CD4-positive, alpha-beta T cell (primary cell): ENCODE data around the gene BMAL2. TPM values are rescaled to one million over a fixed set of nuclear protein-coding genes. Genes with fewer than 3 reads are reported as not detected.

ENCODE experiments used
- ATAC-seq: fragments of 200-7000 bp; cut with Tn5 transposase; one replicate; pipeline ENCODE4 v1.10.0; 2022; ENCODE audit warnings: mild to moderate bottlenecking; ENCODE audit not compliant: poor library complexity
- CTCF ChIA-PET: fragments of 350-600 bp; sonication (Branson Sonifier 250); formaldehyde crosslinking; loops from one replicate; lab custom pipeline; 2021; ENCODE audit warnings: antibody characterized with exemption, inconsistent platforms; lab: Charles Lee
- POLR2A ChIA-PET: fragments of 350-600 bp; sonication (Branson Sonifier 250); formaldehyde crosslinking; loops from one replicate; lab custom pipeline; 2021; ENCODE audit warnings: antibody characterized with exemption, inconsistent platforms; lab: Charles Lee
- DNase-seq, 14 experiments: peaks; one replicate each; pipeline ENCODE4 v3.0.0-alpha.2; 2013 to 2020; ENCODE audit warnings: mixed read lengths in 2 of 14
- H3K27ac ChIP-seq, 2 donors: one replicate each; pipeline versions ENCODE4 v1.5.1 to v1.7.0; 2013; ENCODE audit warnings: low read length in 2 of 2, low read depth in 1 of 2, mild to moderate bottlenecking in 1 of 2
- H3K27me3 ChIP-seq, 2 experiments: 1 replicate in 1 of 2; 2 replicates in 1 of 2; pipeline versions ENCODE4 v1.6.1 to v1.7.0; 2013; ENCODE audit warnings: low read length in 2 of 2, control low read depth in 1 of 2, mild to moderate bottlenecking in 1 of 2, moderate library complexity in 1 of 2; ENCODE audit not compliant: insufficient read depth in 2 of 2, control insufficient read depth in 1 of 2
- H3K36me3 ChIP-seq: one replicate; pipeline ENCODE4 v1.6.1; 2013; ENCODE audit warnings: low read length, control low read depth; ENCODE audit not compliant: insufficient read depth
- H3K4me1 ChIP-seq: one replicate; pipeline ENCODE4 v1.6.1; 2013; ENCODE audit warnings: low read length, control low read depth; ENCODE audit not compliant: insufficient read depth
- H3K4me3 ChIP-seq: one replicate; pipeline ENCODE4 v1.5.1; 2013; ENCODE audit warnings: mild to moderate bottlenecking, low read length, moderate library complexity
- H3K9me3 ChIP-seq, 2 experiments: 1 replicate in 1 of 2; 2 replicates in 1 of 2; pipeline versions ENCODE4 v1.6.1 to v1.7.0; 2013; ENCODE audit warnings: low read length in 2 of 2, mild to moderate bottlenecking in 2 of 2, control low read depth in 1 of 2, moderate library complexity in 1 of 2; ENCODE audit not compliant: control insufficient read depth in 1 of 2, insufficient read depth in 1 of 2
- H3K27ac Mint-ChIP-seq: one replicate; pipeline ENCODE4 v1.8.0; 2020; ENCODE audit warnings: mixed read lengths
- H3K27me3 Mint-ChIP-seq: one replicate; pipeline ENCODE4 v1.8.0; 2021; ENCODE audit warnings: mixed read lengths
- H3K36me3 Mint-ChIP-seq: one replicate; pipeline ENCODE4 v1.8.0; 2021; ENCODE audit warnings: low read depth, mixed read lengths
- H3K4me1 Mint-ChIP-seq: one replicate; pipeline ENCODE4 v1.8.0; 2021; ENCODE audit warnings: low read depth, mixed read lengths
- H3K4me3 Mint-ChIP-seq: one replicate; pipeline ENCODE4 v1.8.0; 2020; ENCODE audit warnings: mild to moderate bottlenecking, mixed read lengths
- H3K9me3 Mint-ChIP-seq: one replicate; pipeline ENCODE4 v1.8.0; 2020; ENCODE audit warnings: mixed read lengths
- intact Hi-C, 2 experiments: fragments of 100-400 bp; cut with DNase I in 1 of 2; cut with micrococcal nuclease in 1 of 2; formaldehyde crosslinking; loops; one replicate each; pipeline versions ENCODE4 v1.15.1 to v1.9.0; 2023 to 2025; cut with DNase I, micrococcal nuclease
- total RNA-seq, 174 experiments: library from RNA in 2 of 174; stranded (reverse) in 2 of 174; gene quantifications; one replicate each; pipeline ENCODE4 v1.2.3 and lab custom pipeline; 2021 to 2026
- TF ChIP-seq, protein P1 (sequence below): fragments of 200-600 bp; IDR thresholded peaks from one replicate; pipeline ENCODE4 v1.8.0; 2022; ENCODE audit warnings: antibody characterized with exemption, mild to moderate bottlenecking

BMAL2 gene
- total RNA-seq, 2 experiments from 2014 or later, result 0.16 to 0.17 TPM

DNA sequence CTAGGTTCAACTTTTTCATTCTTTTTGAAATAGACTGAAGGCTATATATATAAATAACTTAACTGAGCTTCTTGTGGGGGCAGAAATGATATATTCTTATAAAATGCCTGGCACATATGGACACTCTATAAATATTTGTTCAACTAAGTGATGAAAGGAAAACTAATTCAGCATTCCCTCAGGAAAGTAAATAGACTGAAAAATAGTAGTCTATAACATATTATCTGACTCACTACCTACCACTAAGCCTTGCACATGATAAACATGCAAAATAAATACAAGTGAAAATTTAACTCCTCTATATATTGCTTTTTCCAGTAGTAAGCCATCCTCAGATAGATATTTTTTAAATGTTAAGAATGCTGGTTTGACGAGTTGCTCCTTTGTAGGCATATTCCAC, 15.7 kb upstream of the BMAL2 start:
- Histone ChIP-seq H3K27ac (no peak overlapping the region), H3K36me3 (peaks cover 42% of the 10 kb centered on the region), H3K9me3 (no peaks in the 10 kb centered on the region), H3K4me1 (no peaks in the 10 kb centered on the region), H3K4me3 (no peak overlapping the region), H3K27me3 (no peaks in the 10 kb centered on the region)
- DNase-seq, result no peak
- H3K27ac Mint-ChIP-seq, result no peak overlapping the region
- H3K4me3 Mint-ChIP-seq, result no peak overlapping the region
- no peaks in the 10 kb centered on the region for H3K9me3 Mint-ChIP-seq
- peaks cover 85% of the 10 kb centered on the region for H3K36me3 Mint-ChIP-seq
- intact Hi-C loops, result no loop called here
- no peaks in the 10 kb centered on the region for H3K27me3 Mint-ChIP-seq
- POLR2A ChIA-PET, result interaction anchor here (1.0 kb wide), 1 partner anchor 11 kb away, joined by 3 read pairs; no protein-coding TSS in a partner anchor
- TF ChIP-seq, protein P1, sequence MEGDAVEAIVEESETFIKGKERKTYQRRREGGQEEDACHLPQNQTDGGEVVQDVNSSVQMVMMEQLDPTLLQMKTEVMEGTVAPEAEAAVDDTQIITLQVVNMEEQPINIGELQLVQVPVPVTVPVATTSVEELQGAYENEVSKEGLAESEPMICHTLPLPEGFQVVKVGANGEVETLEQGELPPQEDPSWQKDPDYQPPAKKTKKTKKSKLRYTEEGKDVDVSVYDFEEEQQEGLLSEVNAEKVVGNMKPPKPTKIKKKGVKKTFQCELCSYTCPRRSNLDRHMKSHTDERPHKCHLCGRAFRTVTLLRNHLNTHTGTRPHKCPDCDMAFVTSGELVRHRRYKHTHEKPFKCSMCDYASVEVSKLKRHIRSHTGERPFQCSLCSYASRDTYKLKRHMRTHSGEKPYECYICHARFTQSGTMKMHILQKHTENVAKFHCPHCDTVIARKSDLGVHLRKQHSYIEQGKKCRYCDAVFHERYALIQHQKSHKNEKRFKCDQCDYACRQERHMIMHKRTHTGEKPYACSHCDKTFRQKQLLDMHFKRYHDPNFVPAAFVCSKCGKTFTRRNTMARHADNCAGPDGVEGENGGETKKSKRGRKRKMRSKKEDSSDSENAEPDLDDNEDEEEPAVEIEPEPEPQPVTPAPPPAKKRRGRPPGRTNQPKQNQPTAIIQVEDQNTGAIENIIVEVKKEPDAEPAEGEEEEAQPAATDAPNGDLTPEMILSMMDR, result no peak
- ATAC-seq, result no peak
- CTCF ChIA-PET, result no interaction called here
- no peaks in the 10 kb centered on the region for H3K4me1 Mint-ChIP-seq

DNA sequence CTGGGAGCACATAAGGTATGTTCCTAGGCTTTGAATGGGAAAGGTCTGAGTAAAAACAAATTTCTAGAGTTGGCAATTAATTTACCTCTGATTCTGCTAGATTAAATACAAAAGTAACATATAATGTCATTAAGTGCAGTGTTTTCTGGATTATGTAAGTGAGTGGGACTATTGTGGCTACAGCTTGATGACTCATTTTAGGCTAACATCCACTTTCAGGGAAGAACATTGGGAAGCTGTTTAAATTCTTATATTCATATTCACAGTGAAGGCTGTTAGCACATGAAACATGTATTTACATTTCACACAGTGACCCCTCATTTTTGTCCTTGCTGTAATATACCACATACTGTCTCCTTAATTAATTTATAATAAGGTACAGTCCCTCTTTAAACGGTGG, 13.2 kb upstream of the BMAL2 start:
- Histone ChIP-seq H3K9me3 (no peaks in the 10 kb centered on the region), H3K4me1 (no peaks in the 10 kb centered on the region), H3K27ac (no peak overlapping the region), H3K27me3 (no peaks in the 10 kb centered on the region), H3K4me3 (no peak overlapping the region), H3K36me3 (peaks cover 51% of the 10 kb centered on the region)
- ChIA-PET CTCF (interaction anchor here (1.2 kb wide), 1 partner anchor 13 kb away, joined by 5 read pairs; no protein-coding TSS in a partner anchor), POLR2A (no interaction called here)
- peaks cover 79% of the 10 kb centered on the region for H3K36me3 Mint-ChIP-seq
- no peak overlapping the region for H3K4me3 Mint-ChIP-seq
- ATAC-seq (no peak), DNase-seq (no peak)
- H3K27me3 Mint-ChIP-seq, result no peaks in the 10 kb centered on the region
- TF ChIP-seq, protein P1, result no peak
- intact Hi-C loops, result no loop called here
- H3K4me1 Mint-ChIP-seq, result no peaks in the 10 kb centered on the region
- H3K27ac Mint-ChIP-seq, result no peak overlapping the region
- H3K9me3 Mint-ChIP-seq, result no peaks in the 10 kb centered on the region

DNA sequence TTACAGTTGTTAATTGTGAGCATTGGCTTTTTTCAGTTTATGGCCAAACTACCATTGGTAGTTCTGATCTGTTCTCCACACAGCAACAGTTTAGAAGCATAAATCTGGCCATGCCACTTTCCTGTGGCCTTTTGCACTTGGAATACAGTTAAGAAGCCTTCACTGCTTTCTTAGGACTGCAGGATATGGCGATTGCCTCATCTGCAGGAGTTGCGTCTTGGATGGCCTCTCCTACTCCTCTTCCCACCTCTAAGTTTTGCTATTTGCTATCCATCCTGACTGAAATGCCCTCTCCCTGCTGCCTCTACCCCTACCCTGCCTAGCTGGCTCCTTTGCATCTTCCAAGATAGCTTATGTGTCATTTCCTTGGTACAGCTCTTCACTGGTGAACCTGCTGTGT, 12.8 kb upstream of the BMAL2 start:
- ChIA-PET POLR2A (no interaction called here), CTCF (interaction anchor here (1.2 kb wide), 1 partner anchor 13 kb away, joined by 5 read pairs; no protein-coding TSS in a partner anchor)
- Mint-ChIP-seq H3K27me3 (no peaks in the 10 kb centered on the region), H3K27ac (no peak overlapping the region), H3K36me3 (peaks cover 75% of the 10 kb centered on the region), H3K4me3 (no peak overlapping the region), H3K9me3 (no peaks in the 10 kb centered on the region), H3K4me1 (no peaks in the 10 kb centered on the region)
- ATAC-seq, result no peak
- intact Hi-C loops, result no loop called here
- TF ChIP-seq, protein P1, result no peak
- no peaks in the 10 kb centered on the region for H3K9me3 ChIP-seq
- H3K4me1 ChIP-seq, result no peaks in the 10 kb centered on the region
- no peaks in the 10 kb centered on the region for H3K27me3 ChIP-seq
- peaks cover 50% of the 10 kb centered on the region for H3K36me3 ChIP-seq
- no peak for DNase-seq
- H3K4me3 ChIP-seq, result no peak overlapping the region
- H3K27ac ChIP-seq, result no peak overlapping the region
